HG02885 (cell line): Measurements from ENCODE around the gene GFOD2.
A peak's percentile ranks its signal among the peaks of the same experiment; 100 is the strongest.

ENCODE experiments used
- ATAC-seq: cut with Tn5 transposase; IDR thresholded peaks from one replicate; pipeline ENCODE4 v1.9.1; 2021; ENCODE audit warnings: mild to moderate bottlenecking; ENCODE audit not compliant: unreplicated experiment, poor library complexity

The GFOD2 gene

GRCh38 chr16:67660564-67661028 is 58.5 kb downstream of the GFOD2 start, which contains the start of gene PARD6A:
Gene PARD6A, plus strand, starts transcription at chr16:67660960. Its CDS starts 79 bp downstream, at chr16:67661039.
- ATAC-seq: peak; percentile 84

- ATAC-seq: peak; percentile 63
Measured at GRCh38 chr16:67659675-67660563, 59.2 kb downstream of the GFOD2 start, which contains the start of gene ACD. Gene ACD, minus strand, starts transcription at chr16:67660260. Its CDS starts 40 bp downstream, at chr16:67660220.

GRCh38 chr16:67658849-67659674 is 60.1 kb downstream of the GFOD2 start:
- ATAC-seq: no peak

- ATAC-seq: no peak
Measured at GRCh38 chr16:67657751-67658518, 61.2 kb downstream of the GFOD2 start.

GRCh38 chr16:67657017-67657608 is 62.0 kb downstream of the GFOD2 start:
- ATAC-seq: no peak

GRCh38 chr16:67656344-67657016 is 62.6 kb downstream of the GFOD2 start:
- no peak for ATAC-seq

GRCh38 chr16:67655363-67655762 is 63.8 kb downstream of the GFOD2 start:
- no peak for ATAC-seq

- ATAC-seq: no peak
Measured at GRCh38 chr16:67654403-67654911, 64.7 kb downstream of the GFOD2 start.

GRCh38 chr16:67653789-67654402 is 65.2 kb downstream of the GFOD2 start:
- ATAC-seq: no peak

- no peak for ATAC-seq
Measured at GRCh38 chr16:67653128-67653788, 65.9 kb downstream of the GFOD2 start.

- ATAC-seq: no peak
Measured at GRCh38 chr16:67652578-67653127, 66.5 kb downstream of the GFOD2 start.

GRCh38 chr16:67651847-67652246 is 67.3 kb downstream of the GFOD2 start:
- ATAC-seq: no peak

- no peak for ATAC-seq
Measured at GRCh38 chr16:67651039-67651438, 68.1 kb downstream of the GFOD2 start.

- ATAC-seq: no peak
Measured at GRCh38 chr16:67650023-67650422, 69.1 kb downstream of the GFOD2 start.

GRCh38 chr16:67649494-67649931 is 69.6 kb downstream of the GFOD2 start:
- no peak for ATAC-seq

- no peak for ATAC-seq
Measured at GRCh38 chr16:67648764-67649407, 70.2 kb downstream of the GFOD2 start.

GRCh38 chr16:67648088-67648763 is 70.9 kb downstream of the GFOD2 start:
- ATAC-seq: no peak
